Sigmoid colon (tissue), 7 donors: ENCODE data around the gene SIRPG. TPM values are rescaled to one million over a fixed set of nuclear protein-coding genes. Genes with fewer than 3 reads are reported as not detected.

ENCODE experiments used
- DNase-seq: peaks from one replicate; pipeline ENCODE4 v3.0.0-alpha.2; 2019
- H3K27ac ChIP-seq, 4 donors: fragments of 200-600 bp; sonication (generic); one replicate each; pipeline ENCODE4 v1.5.1; 2016 to 2019; ENCODE audit warnings: mild to moderate bottlenecking in 1 of 4
- H3K27me3 ChIP-seq, 3 donors: fragments of 200-600 bp; sonication (generic); one replicate each; pipeline ENCODE4 v1.5.1; 2019; ENCODE audit warnings: mild to moderate bottlenecking in 1 of 3
- H3K36me3 ChIP-seq, 4 donors: fragments of 200-600 bp; sonication (generic); one replicate each; pipeline ENCODE4 v1.5.1; 2016 to 2019
- H3K4me1 ChIP-seq, 4 donors: fragments of 200-600 bp; sonication (generic); one replicate each; pipeline ENCODE4 v1.5.1; 2017 to 2019
- H3K4me3 ChIP-seq, 4 donors: fragments of 200-600 bp; sonication (generic); one replicate each; pipeline ENCODE4 v1.5.1; 2017 to 2019; ENCODE audit warnings: mild to moderate bottlenecking in 2 of 4, moderate library complexity in 1 of 4
- H3K9me3 ChIP-seq, 4 donors: fragments of 200-600 bp in 3 of 4; sonication (generic) in 3 of 4; one replicate each; pipeline versions ENCODE4 v1.5.1 to v1.6.1; 2013 to 2019
- EP300 ChIP-seq, 4 donors: sonication (generic); formaldehyde crosslinking; IDR thresholded peaks; one replicate each; pipeline ENCODE4 v1.6.1; 2017; ENCODE audit warnings: antibody characterized with exemption in 4 of 4
- POLR2A ChIP-seq, 2 donors: fragments of 450-650 bp; IDR thresholded peaks; one replicate each; pipeline ENCODE4 v1.6.1; 2016; ENCODE audit warnings: antibody characterized with exemption in 2 of 2, mild to moderate bottlenecking in 2 of 2, moderate library complexity in 2 of 2
- POLR2AphosphoS5 ChIP-seq, 4 donors: sonication (generic); formaldehyde crosslinking; IDR thresholded peaks; one replicate each; pipeline ENCODE4 v1.6.1; 2017; ENCODE audit warnings: antibody characterized with exemption in 4 of 4
- WGBS, 2 donors: extraction: QIAGEN DNeasy Blood & Tissue Kit; methylation state at CpG; one replicate each; pipeline ENCODE4 v1.1.7; 2013; 5-methylcytosine and 5-hydroxymethylcytosine counted together
- intact Hi-C: fragments of 100-400 bp; cut with DNase I; formaldehyde crosslinking; loops from one replicate; pipeline ENCODE4 v1.15.1; 2023
- polyA plus RNA-seq, 3 donors: library from polyadenylated mRNA; stranded (reverse); fragments of 200-250 nt; gene quantifications; one replicate each; pipeline ENCODE4 v1.2.3, GENCODE V29; 2013
- total RNA-seq, 4 donors: library from RNA; depleted of rRNA; stranded (reverse); fragments of >200 nt; gene quantifications; one replicate each; pipeline ENCODE4 v1.1.0, GENCODE V29; 2016
- TF ChIP-seq, protein P1 (sequence below), 4 experiments: fragments of 450-650 bp in 3 of 4; fragments of 200-600 bp in 1 of 4; IDR thresholded peaks; one replicate each; pipeline ENCODE4 v1.5.1; 2016 to 2019; ENCODE audit warnings: antibody characterized with exemption in 4 of 4, mild to moderate bottlenecking in 3 of 4, moderate library complexity in 2 of 4
- donor health status: healthy with polysubstance abuse.
- donor health status: Bipolar disorder and iron deficiency.
- donor health status: healthy.

Gene SIRPG
- total and polyA plus RNA-seq, 7 donors = 0.27 to 11.0 (median 0.60) TPM; not detected in 4

DNA sequence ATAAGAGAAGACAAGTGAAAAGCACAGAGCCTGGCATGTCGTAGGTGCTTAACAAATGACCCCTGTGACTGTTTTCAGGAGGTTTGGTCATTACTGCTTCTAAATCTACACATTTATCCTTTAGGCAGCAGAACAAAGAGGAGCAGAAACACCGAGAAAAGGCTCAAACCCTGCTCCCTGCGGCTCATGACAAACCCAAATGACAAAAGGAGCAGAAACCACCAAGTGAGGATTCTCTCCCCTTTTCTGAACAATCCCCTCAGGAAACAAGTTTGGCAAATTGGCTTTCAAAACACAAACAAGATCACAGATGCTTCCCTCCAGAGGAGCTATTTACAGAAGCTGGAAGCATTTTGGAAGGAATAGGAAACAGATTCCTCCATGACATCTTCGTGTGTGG, 15.8 kb upstream of the SIRPG start:
- TF ChIP-seq, protein P1, sequence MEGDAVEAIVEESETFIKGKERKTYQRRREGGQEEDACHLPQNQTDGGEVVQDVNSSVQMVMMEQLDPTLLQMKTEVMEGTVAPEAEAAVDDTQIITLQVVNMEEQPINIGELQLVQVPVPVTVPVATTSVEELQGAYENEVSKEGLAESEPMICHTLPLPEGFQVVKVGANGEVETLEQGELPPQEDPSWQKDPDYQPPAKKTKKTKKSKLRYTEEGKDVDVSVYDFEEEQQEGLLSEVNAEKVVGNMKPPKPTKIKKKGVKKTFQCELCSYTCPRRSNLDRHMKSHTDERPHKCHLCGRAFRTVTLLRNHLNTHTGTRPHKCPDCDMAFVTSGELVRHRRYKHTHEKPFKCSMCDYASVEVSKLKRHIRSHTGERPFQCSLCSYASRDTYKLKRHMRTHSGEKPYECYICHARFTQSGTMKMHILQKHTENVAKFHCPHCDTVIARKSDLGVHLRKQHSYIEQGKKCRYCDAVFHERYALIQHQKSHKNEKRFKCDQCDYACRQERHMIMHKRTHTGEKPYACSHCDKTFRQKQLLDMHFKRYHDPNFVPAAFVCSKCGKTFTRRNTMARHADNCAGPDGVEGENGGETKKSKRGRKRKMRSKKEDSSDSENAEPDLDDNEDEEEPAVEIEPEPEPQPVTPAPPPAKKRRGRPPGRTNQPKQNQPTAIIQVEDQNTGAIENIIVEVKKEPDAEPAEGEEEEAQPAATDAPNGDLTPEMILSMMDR (IDR thresholded peaks at IDR 0.05) = no peak
- TF ChIP-seq POLR2AphosphoS5 (IDR thresholded peaks at IDR 0.05) (no peak), POLR2A (IDR thresholded peaks at IDR 0.05) (no peak), EP300 (IDR thresholded peaks at IDR 0.05) (no peak)
- intact Hi-C loops = no loop called here
- no peak overlapping the region for H3K27ac ChIP-seq
- no peaks in the 10 kb centered on the region for H3K9me3 ChIP-seq
- no peak for DNase-seq
- no peaks in the 10 kb centered on the region for H3K4me1 ChIP-seq
- no peaks in the 10 kb centered on the region for H3K27me3 ChIP-seq
- H3K36me3 ChIP-seq = no peaks in the 10 kb centered on the region
- 71 to 79% methylated on average over 4 of the region's 4 CpGs for WGBS, 2 donors
- no peak overlapping the region for H3K4me3 ChIP-seq

DNA sequence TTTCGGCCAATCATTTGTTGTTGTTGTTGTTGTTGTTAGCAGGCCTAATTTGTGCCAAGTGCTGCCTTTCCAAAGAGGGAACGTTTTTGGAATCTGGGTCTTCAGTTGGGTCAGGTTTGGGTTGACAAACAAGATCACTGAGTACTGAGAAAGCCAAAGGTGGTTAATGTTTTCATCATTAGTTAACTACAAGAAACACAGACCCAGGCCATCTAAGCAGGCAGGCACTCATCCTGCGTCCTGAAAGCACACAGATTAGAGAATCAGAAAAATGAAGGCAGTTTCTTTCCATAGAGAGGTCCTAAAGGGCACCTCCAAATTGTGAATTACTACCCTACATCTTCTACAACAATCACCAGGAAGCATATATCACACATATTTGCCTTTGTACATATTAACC, 15.1 kb upstream of the SIRPG start:
- Histone ChIP-seq H3K36me3 (no peaks in the 10 kb centered on the region), H3K9me3 (no peaks in the 10 kb centered on the region), H3K27ac (no peak overlapping the region), H3K4me3 (no peak overlapping the region), H3K27me3 (no peaks in the 10 kb centered on the region), H3K4me1 (no peaks in the 10 kb centered on the region)
- 76 to 81% methylated on average over 3 of the region's 3 CpGs for WGBS, 2 donors
- intact Hi-C loops = no loop called here
- no peak for DNase-seq
- TF ChIP-seq POLR2A (IDR thresholded peaks at IDR 0.05) (no peak), EP300 (IDR thresholded peaks at IDR 0.05) (no peak), POLR2AphosphoS5 (IDR thresholded peaks at IDR 0.05) (no peak)
- TF ChIP-seq, protein P1 (IDR thresholded peaks at IDR 0.05) = no peak

DNA sequence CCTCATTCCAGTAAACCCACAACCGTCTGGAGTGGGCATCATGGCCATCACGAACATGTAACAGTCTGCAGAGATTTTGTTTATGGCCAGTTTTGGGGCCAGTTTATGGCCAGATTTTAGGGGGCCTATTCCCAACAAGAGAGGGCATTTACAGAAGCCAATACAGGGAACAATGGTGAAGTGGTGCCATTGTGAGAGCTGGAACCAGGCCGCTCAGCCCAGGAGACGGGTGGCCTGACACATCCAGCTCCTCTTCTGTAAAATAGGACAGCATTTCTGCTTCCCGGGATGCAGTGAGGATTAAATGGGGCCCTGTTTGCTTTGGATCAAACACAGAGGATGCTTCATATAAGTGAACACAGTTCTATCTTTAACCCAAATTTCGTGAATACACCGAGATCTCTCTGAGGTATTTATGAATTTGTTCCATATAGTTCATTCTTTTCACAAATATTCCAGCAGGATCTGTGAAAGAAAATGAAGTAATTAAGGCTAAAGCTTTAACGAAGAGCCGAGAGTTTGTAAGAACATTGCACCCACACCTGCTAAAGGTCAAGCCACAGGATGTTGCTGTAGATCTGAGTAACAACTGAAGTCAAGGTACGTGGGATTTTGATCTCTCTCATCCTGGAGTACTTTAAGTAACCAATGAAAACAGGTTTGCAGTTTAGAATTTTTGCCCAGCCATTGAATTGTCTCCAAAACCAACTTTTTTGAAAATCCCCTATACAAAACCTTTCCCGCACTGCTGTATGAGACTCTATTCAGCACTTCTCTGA, 14.5 kb upstream of the SIRPG start:
- H3K4me3 ChIP-seq = no peak overlapping the region
- TF ChIP-seq POLR2A (IDR thresholded peaks at IDR 0.05) (no peak), POLR2AphosphoS5 (IDR thresholded peaks at IDR 0.05) (no peak), EP300 (IDR thresholded peaks at IDR 0.05) (no peak)
- TF ChIP-seq, protein P1 (IDR thresholded peaks at IDR 0.05) = no peak
- H3K4me1 ChIP-seq = no peaks in the 10 kb centered on the region
- DNase-seq = no peak
- intact Hi-C loops = no loop called here
- no peaks in the 10 kb centered on the region for H3K9me3 ChIP-seq
- 75 to 85% methylated on average over 11 of the region's 11 CpGs for WGBS, 2 donors
- H3K27ac ChIP-seq = no peak overlapping the region
- no peaks in the 10 kb centered on the region for H3K36me3 ChIP-seq
- H3K27me3 ChIP-seq = no peaks in the 10 kb centered on the region

DNA sequence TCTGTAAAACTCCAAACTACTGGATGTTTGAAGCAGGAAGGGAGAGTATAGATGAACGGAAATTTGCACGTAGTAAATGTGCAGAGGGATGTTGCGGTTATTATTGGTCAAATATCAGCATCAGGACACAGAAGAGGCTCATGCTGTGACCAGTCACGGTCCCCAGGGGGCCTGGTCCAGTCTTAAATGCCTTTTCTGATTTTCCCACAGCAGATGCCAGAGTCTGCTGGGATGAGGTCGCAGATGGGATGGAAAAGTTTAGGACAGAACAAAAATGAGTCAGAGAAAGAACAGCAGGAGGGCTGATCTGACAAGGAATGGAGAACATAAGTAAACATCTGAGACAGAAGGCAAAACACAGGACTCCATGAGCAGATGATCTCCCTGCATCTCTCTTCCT, 11.7 kb upstream of the SIRPG start:
- Histone ChIP-seq H3K4me3 (no peak overlapping the region), H3K36me3 (no peaks in the 10 kb centered on the region), H3K27ac (no peak overlapping the region), H3K4me1 (no peaks in the 10 kb centered on the region), H3K27me3 (no peaks in the 10 kb centered on the region), H3K9me3 (no peaks in the 10 kb centered on the region)
- TF ChIP-seq POLR2AphosphoS5 (IDR thresholded peaks at IDR 0.05) = no peak
- TF ChIP-seq, protein P1 (IDR thresholded peaks at IDR 0.05) = no peak
- no peak for TF ChIP-seq POLR2A (IDR thresholded peaks at IDR 0.05)
- no peak for TF ChIP-seq EP300 (IDR thresholded peaks at IDR 0.05)
- intact Hi-C loops = no loop called here
- DNase-seq = no peak
- WGBS, 2 donors = 83 to 88% methylated on average over 5 of the region's 5 CpGs
